ENCODE measurements around the gene RPS6KA2.

The RPS6KA2 gene

GRCh38 chr6:166520905-166521834 lies 105.9 kb downstream of the RPS6KA2 start:
- DNase-seq = no peak

GRCh38 chr6:166516251-166516884 lies 110.7 kb downstream of the RPS6KA2 start:
- no peak for DNase-seq

GRCh38 chr6:166515072-166515810 lies 111.8 kb downstream of the RPS6KA2 start:
- no peak for DNase-seq

GRCh38 chr6:166514196-166514595 lies 112.9 kb downstream of the RPS6KA2 start:
- no peak for DNase-seq

GRCh38 chr6:166512567-166512966 lies 114.5 kb downstream of the RPS6KA2 start:
- no peak for DNase-seq

- no peak for DNase-seq
These were observed 115.7 kb downstream of the RPS6KA2 start for GRCh38 chr6:166511316-166511715.

- no peak for DNase-seq
These were observed 117.9 kb downstream of the RPS6KA2 start for GRCh38 chr6:166509193-166509592.

- no peak for DNase-seq
These were observed 118.3 kb downstream of the RPS6KA2 start for GRCh38 chr6:166508726-166509125.

GRCh38 chr6:166507809-166508564 lies 119.1 kb downstream of the RPS6KA2 start:
- no peak for DNase-seq

- DNase-seq = no peak
These were observed 119.7 kb downstream of the RPS6KA2 start for GRCh38 chr6:166507380-166507779.

GRCh38 chr6:166505133-166505905 lies 121.7 kb downstream of the RPS6KA2 start:
- DNase-seq = no peak

GRCh38 chr6:166504100-166504499 lies 123.0 kb downstream of the RPS6KA2 start:
- no peak for DNase-seq

- no peak for DNase-seq
These were observed 123.8 kb downstream of the RPS6KA2 start for GRCh38 chr6:166503167-166503744.

GRCh38 chr6:166502453-166502852 lies 124.6 kb downstream of the RPS6KA2 start:
- DNase-seq = no peak

GRCh38 chr6:166501246-166501645 lies 125.8 kb downstream of the RPS6KA2 start:
- no peak for DNase-seq

GRCh38 chr6:166500246-166500645 lies 126.8 kb downstream of the RPS6KA2 start:
- no peak for DNase-seq

GRCh38 chr6:166499350-166500163 lies 127.5 kb downstream of the RPS6KA2 start:
- DNase-seq = no peak

GRCh38 chr6:166498661-166499349 lies 128.2 kb downstream of the RPS6KA2 start:
- no peak for DNase-seq

- DNase-seq = no peak
These were observed 128.8 kb downstream of the RPS6KA2 start for GRCh38 chr6:166498228-166498627.
